DLD1 (cell line): ENCODE data around the gene CCBE1.

Experiments used
- in situ Hi-C: cut with HindIII; loops from 2 replicates; pipeline ENCODE4 v1.10.0; 2017; ENCODE audit warnings: low sequenced_read_pairs

CCBE1 gene

DNA sequence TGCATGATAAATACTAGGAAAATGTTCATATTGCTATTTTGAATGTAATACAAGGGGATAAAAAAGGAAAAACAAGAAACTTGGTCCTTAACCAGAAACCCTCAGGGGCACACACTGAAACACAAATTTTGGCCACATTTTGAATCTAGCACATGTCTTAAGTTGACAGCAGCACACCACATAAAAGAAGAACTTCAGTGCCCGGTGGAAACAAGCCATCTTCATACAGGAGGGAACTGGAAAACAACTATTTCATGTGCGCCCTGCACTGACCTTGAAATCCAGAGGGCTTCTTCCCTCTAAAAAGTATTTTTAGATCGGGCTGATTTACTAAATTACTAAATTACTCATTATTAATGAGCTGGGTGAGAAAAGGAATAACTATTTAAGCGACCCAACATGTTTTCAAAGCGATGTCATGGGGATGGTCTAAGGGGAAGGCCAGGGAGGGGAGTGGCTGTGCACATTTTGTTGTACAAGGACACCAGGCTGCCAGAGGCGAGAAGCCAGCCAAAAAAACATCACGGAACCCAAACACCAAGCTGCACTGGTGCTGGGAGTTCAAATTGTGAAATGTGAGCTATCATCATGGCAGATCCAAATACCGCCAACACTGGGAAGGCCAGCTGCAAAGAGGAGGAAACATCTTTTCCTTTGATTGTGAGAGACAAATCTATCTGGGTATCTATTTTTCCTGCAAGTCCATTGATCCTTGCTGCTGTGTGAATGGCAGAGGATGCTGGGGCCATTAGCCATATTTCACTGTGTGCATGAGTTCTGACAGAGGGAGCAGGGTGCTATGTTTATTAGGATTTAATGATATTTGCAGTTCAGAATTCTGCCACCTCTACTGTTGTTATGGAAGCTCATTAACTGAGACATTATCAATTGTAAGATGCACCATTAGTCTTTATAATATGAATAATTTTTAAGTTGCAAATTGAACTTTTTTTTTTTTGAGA, 187.5 kb downstream of the CCBE1 start:
- in situ Hi-C loops, result no loop called here

DNA sequence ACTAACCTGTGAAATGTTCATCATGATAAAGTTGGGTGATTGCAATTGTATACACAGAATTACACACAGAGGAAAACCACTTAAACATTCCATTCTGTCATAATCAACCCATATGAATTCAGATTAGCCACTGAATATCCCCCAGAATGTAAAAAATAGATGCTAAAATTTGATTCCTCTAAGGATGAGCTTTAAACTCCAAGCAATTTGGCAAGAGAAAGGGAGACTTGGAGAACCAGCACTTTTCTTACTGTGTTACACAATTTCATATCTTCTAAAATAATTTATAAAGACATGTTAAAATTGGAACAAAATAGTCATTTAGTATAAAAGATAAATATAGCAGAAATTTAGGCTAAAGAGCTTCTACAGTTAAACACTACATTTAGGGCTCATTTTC, 191.9 kb downstream of the CCBE1 start:
- in situ Hi-C loops, result no loop called here

DNA sequence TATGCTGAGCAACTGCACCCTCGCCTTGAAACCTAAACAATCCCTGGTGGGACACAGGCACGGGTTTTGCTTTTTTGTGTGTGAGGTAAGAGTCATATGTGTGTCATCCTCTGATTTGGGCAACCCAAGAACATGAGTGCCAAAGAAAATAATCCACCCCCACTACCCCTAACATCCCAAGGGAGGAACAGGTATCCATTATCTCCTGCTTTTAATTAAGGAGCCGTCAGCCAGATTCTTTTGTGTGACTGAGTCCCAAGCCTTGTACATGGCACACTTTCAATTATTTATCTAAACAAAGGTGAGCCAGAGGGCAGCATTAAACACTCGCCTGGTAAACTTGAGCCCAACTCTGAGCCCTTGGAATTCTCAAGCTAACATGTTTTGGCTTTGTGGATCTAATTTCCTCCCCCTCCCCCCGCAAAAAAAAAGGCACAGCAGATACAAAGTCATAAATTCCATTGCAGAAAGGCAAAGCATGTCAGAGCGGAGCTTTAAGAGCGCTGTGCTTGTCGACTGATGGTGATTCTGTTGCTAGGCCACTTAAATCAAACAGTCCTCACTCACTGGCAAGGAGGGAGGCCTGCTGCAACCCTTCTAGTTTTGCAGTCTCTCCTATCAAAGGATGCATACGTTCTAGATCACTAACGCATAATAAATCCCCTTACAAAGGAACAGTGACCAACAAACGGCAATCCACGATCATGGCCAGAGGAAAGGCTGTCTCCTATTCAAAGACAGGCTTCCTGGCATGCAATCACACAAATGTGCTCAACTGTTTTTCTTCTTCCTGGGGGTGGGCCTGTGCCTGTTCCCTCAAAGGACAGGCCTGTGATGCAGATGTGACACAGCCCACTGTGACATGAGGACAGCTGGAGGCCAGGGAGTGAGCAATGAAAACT, 194.7 kb downstream of the CCBE1 start:
- in situ Hi-C loops, result no loop called here

DNA sequence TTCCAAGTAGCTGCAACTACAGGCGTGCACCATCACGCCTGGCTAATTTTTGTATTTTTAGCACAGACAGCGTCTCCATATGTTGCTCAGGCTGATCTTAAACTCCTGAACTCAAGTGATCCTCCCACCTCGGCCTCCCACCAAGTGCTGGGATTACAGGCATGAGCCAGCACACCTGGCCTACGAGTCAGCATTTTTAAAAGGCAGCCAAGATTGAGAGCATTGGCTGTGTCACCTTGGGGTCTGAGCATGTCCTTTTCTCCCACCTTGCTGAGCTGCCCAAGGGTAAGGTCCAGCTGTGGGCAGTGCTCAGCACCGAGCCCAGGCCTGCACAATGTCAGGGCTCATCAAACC, 195.3 kb downstream of the CCBE1 start:
- in situ Hi-C loops, result no loop called here

DNA sequence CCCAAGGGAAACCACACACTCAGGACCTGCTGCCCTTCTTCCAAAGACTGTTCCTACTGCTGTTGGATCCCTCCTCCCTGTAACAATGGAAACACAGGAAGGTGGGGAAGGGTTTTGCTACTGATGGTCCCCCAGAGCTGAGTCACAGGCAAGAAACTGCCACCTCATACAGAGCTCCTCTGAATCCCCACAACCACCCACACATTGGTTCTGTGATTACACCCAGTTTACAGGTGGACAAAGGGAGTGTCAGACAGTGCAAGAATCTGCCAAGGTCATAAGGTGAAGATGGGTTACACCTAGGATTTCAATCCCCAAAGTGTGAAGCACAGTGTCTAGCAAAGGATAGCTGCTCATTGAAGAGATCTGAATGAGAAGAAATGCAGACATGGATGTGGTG, 196.5 kb downstream of the CCBE1 start:
- in situ Hi-C loops, result no loop called here

DNA sequence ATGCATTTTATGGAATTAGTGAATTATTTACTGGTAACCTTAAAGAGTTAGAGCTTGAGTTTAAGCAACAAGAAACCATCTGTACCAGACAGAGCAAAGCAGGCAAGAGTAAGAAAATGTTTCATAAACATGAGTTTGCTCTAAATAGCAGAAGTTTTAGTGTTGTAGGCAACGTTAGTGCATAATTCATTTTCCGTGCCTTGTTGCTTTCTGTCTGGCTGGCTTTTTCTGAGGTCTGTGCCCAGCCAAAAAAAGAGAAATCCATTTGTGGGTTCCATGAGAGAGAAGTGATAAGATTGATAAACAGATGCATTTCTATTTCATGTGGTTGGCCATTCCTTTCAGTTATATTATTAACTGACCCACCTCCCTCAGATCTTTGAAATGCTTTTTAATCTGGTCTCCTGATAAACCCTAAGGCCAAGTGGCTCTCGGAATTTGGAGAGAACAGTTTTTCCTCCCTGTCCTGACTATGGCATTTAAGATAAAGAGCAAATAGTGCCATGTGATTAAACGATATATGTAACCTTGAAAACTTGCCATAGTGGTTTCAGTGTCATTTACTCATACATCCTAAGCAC, 198.6 kb downstream of the CCBE1 start:
- in situ Hi-C loops, result no loop called here

DNA sequence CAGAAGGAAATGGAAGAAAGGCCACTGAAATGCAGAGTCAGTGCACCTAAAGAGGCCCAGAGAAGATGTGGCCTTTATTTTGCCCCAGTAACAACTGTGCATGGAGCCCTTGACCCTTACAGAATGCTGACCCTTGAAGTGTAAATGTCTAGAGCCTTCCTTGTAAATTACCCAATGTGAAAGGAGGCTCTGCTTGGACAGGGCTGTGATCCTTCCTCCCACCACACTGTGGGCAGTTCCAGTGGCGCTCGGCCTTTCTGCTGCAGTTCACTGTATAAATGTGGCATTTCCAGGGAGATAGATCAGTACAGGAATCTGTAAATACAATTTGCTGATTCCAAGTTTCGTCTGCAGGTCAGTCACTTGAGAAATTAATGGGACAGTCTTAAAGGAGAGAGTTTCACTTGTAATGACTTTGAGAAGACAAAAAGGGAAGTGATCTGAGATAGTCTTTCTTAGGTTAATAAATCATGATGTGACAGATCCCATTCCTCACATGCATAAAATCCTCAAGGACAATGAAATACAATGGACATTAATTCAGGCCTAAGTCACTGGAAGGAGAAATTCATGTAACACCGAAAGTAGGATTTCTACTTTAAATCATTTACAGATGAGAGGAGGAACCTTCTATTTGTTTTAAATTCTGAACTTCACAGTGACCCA, 204.3 kb downstream of the CCBE1 start:
- in situ Hi-C loops, result no loop called here

DNA sequence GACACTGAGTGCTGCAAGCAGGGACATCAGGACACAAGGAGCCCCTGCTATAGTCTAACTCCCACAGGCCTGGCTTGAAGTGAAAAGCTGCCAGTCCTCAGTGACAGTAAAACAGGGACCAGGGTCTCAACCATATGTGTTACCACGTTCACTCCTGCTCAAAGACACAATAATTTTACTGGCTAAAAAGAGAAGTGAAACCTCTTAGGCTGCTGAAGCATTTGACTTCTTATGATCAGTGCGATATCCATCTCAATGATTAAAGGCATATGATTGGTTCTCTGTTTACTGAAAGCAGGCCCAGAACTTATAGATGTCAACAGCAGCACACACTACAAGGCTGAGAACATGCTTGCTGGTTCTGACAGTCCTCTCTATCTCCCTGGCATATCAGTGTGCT, 208.3 kb downstream of the CCBE1 start:
- in situ Hi-C loops, result no loop called here

DNA sequence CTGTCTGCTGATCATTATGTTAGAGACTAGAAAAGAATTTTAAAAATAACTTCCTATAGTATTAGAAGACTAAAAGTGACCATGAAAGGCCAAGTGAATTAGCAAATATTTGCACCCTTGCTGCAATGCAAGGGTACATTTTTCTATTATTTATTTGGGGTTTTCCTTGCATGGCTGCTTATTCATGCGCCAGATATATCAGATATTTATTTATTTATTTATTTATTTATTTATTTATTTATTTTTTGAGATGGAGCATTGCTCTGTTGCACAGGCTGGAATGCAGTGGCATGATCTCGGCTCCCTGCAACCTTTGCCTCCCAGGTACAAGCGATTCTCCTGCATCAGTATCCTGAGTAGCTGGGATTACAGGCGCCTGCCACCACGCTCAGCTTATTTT, 211.8 kb downstream of the CCBE1 start:
- in situ Hi-C loops, result no loop called here

DNA sequence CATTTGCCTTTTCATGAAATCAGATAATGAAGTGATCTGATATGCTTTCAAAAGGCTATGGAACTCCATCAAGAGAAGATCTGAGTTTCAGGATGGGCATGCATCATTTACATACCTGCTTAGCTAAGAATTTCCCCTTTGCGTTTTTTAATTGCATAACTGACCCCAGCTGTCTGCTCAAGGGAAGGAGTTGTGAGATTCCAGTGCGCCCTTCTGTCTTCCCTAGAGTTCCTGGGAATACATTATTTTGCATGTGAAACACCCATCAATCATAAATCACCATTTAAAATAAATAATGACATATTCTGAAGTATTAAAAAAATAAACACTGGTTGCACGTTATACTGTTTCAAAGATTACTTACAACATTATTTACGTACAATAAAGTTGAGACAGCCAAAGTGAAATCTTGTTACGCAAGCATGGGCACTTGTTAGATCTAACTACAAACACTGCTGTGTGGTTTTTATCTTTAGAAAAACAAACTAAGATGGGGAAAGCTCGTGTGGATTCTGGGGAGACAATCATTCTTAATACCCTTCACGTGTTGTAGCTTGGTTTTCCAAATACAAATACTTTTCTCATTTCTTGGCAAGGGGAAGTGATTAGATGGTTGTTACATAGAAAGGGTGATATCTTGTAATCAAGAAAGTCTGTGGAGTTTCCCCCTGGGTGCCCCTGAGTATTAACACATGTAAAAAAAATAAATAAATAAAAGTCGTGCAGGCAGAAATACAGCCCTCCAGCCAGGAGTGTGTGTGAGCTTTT, 212.5 kb downstream of the CCBE1 start:
- in situ Hi-C loops, result no loop called here

DNA sequence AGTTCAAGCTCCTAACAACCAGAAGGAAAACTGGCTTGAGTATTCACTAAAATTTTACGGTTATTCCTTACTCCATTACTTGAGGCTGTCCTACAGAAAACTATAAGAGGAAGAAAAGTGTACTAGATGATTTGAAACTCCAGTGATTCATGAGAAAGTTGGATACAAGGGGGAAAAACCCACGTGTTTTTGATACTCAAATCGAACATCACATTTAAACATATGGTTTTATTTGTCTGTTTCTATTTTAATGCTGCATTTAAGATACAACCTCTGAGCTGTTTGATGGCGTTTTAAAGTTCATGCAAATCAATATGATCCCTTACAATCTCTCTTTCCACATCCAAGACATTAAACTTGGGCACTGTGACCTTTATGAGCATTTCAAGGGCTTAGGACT, 213.1 kb downstream of the CCBE1 start:
- in situ Hi-C loops, result no loop called here

DNA sequence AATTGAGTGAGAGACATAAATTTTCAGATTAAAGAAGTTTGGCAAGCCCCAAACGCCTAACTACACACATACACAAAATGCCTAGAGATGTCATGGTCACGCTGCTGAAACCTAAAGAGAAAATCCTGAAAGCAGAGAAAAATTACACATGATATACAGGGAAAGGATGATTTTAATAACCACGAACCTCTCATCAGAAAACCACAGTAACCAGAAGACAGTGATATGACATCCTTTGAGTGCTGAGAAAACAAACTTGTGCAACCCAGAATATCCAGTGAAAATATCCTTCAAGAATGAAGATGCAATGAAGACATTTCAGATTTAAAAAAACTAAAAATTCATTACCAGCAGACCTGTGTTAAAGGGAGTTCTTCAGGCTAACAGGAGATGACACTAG, 215.8 kb downstream of the CCBE1 start:
- in situ Hi-C loops, result no loop called here

DNA sequence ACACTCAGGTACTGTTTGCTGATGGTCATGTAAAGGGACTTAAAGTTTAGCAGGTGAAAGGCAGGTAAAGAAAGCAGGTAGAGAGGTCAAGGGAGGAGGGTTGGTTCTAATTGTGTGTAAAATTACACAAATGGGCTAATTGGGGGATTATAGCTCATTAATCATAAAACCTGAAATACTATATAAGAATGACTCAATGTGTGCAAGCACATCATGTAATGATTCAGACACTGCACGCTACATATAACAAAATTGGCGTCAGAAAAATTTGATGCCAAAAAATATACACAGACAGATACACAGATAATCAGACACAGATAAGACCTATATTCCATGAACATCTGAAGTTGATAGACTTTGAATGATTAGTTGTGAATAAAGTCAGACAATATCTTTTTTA, 217.4 kb downstream of the CCBE1 start:
- in situ Hi-C loops, result no loop called here

DNA sequence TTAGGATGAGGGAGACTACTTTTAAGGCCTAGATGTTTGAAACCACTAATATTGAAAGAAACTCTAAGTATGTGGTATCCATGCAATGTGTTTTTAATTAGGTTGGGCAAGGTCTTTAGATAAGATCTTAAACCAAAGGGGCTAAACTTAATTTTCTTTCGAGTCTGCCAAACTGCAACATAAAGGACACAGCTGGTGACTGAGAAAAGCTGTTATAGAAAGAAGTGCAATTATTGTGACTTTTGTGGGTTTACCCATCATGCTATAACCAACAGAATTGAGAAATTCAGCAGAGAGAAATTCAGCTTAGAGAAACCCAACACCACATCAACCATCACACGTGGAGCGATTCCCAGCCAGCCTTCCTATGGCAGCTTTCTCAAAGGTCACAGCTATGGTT, 218.6 kb downstream of the CCBE1 start:
- in situ Hi-C loops, result no loop called here

DNA sequence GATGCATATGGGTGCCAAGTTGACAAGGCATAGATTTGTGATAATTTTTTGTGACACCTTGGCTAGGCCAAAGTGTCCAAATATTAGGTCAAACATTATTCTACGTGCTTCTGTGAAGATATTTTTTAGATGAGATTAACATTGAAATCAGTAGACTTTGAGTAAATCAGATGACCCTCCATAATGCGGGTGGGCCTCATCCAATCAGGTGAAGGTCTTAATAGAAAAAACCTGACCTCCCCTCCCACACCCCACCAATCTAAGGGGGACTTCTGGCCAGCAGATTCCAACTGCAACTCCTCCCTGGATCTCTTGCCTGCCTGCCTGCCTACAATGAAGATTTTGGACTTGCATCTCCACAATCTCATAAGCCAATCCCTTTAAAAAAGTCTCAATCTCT, 219.4 kb downstream of the CCBE1 start:
- in situ Hi-C loops, result no loop called here

DNA sequence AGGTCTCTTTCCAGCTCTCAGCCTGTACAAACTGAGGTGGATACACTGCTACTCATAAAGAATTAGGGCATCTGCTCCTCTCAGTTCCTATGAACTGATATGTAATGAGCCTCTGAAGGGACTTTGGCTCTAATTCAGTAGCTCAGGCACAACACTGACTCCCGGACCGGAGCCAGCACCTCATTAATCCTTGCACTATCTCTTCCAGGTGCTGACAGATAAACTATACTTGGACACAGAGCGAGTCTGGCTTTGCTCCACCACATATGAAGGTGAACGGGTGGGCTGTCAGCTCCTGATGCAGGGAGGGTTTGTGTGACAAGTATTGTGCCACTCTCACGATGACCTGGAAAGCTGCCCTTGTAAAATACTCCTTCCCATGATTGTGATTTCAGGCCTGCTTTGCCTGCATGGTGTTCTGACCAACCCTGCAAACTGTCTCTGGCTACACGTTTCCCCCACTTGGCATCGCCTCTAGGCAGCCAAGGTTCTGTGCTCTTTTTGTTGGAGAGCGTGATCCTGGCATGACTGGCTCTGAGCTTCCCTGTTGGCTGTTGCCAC, 226.6 kb downstream of the CCBE1 start:
- in situ Hi-C loops, result no loop called here

DNA sequence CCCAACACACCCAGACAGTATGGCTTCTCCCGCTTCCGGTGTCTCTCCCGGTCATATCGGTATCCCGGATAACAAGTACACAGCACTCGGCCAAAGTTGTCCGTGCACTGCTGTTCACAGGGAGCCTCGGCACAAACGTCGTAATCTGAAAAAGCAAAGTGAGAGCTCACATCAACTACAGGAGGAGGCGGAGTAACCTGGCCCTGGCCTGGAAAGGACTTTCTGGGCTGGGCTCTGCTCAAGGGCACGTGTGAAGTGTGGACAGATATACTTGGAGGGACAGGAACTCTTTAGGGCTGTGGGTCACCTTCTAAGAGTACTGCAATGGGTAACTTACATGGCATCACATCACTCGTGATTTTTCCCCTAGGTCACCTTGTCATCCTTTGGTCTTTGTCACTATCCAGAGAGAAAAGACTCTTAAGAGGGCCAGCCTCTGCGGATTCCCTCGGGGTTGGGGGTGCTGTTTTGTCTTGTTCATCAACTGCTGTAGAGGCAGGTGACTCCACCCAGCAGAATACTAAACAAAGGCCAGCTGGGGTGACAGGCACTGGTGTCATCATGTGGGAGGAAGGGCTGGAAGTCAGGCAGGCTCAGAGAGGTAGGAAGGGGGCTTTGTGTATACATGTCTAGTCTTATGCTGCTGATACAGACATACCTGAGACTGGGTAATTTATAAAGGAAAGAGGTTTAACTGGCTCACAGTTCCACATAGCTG, 227.6 kb downstream of the CCBE1 start:
- in situ Hi-C loops, result no loop called here

DNA sequence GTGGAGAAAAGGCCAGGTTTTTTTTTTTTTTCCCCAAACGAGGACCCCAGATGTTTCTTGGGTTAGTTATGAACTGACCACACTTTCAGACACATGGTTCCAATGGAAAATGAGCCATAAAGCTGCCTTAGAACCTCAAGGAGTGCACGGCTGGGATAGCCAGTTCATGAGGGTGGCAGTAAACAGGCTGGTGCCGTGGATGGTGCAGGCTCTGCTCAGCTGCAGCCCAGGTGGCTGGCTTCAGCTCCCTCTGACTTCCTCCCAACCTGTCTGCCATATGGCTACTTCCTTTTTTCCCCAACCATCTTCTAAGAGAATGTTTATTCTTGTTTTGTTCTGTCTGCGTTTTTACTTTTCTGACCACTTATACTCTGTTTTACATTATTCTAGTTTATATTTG, 228.4 kb downstream of the CCBE1 start:
- in situ Hi-C loops, result no loop called here

DNA sequence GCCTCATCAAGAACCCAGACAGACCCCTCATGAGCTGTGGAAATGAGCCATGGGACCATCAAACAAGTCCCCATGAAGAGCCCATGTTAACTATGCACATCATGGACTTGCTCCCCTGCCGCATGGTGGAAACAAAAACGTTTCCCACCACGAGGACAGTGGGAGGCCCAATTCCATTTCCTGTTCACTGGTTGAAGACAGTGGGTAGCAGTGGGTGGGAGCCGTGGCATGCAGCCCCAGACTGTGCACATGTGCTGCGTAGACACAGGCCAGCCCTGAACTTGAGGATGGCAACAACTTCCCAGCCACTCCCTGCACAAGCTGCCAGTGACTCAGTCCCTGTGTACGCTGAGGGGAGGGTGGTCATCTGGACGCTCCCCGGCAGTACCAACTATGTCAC, 229.7 kb downstream of the CCBE1 start:
- in situ Hi-C loops, result no loop called here
